ENCODE data around the gene PALD1. TPM values are rescaled to one million over a fixed set of nuclear protein-coding genes. Genes with fewer than 3 reads are reported as not detected.

PALD1 gene
- total and polyA plus RNA-seq, 9 of the 15 experiments (the other 6 are each of a cell fraction or from before 2014, with no cell fraction given), result 0.03 to 0.29 (median 0.09) TPM; not detected in 2

DNA sequence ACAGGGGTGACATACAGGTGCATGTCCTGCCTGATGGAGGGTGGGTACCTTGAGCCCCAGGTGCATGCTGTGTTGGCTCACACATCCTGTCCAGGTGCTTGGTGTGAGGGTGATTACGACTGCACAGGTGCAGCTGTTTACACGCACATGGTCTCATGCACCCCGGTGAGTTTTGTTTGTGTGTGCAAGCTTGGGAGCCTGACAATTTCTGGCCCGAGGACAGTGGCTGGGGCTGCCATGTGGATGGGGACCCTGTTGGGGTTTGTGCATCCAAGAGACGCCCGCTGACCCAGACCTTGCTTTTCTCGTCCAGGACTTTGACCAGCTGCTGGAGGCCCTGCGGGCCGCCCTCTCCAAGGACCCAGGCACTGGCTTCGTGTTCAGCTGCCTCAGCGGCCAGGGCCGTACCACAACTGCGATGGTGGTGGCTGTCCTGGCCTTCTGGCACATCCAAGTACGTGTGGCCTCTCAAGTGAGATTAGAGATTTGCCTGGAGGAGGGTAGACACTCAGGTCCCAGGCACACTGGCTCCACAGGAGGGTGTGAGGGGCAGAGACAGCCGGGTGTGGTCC, 62.3 kb downstream of the PALD1 start (continued):
- no peak for TF ChIP-seq RBM17 (IDR thresholded peaks at IDR 0.05; ENCODE audit: borderline replicate concordance, low read depth, low read length)

DNA sequence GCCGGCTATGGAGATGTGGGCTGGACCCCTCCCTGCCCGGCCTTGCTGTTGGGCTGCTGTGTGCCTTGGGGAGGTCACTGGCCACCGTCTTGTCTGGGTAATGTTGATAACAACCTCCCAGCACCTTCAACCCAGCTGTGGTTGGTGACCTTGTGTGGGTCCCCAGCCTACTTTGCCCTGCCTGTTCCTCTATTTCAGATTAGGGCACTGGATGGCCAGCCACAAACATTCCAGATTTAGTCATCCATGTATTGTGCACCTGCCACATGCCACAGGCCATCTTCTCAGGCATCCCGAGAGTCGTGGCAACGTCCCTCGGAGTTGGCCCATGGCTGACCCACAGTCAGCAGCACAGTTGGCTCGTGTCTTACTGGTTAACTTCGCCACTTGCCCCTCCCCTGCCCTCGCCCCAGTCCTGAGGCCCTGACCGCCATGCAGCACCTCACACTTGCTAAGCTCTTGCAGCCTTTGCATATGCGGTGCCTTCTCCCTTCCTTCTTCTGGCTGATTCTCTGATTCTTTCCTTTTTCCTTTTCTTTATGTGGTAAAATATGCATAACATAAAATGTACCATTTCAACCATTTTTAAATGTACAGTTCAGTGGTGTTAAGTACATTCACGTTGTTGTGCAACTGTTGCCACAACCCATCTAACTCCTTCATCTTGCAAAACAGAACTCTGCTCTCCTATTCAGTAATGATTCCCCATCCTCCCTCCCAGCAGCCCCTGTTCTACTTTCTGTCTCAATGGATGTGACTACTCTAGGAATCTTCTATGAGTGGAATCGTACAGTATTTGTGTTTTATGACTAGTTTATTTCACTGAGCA, 63.4 kb downstream of the PALD1 start:
- Histone ChIP-seq H3K4me1 (replicated peaks in 1 of 2; ENCODE audit: control insufficient read depth in 2 of 2, insufficient read depth in 2 of 2, low read length in 2 of 2) (peaks cover 0 to 42% of the 10 kb centered on the region in 2 experiments; a peak in 3 of 5 replicates), H4K20me1 (replicated peaks; ENCODE audit: control insufficient read depth, insufficient read depth, low read length) (peaks cover 11% of the 10 kb centered on the region; the same call in 1 of the 2 replicates), H3K4me3 (no peak overlapping the region), H2AFZ (ENCODE audit: low read depth, low read length) (no peak overlapping the region), H3K36me3 (ENCODE audit: control insufficient read depth, insufficient read depth, low read length) (no peaks in the 10 kb centered on the region), H3K27me3 (ENCODE audit: control insufficient read depth in 2 of 2, insufficient read depth in 2 of 2, low read length in 2 of 2) (peaks cover 3 to 35% of the 10 kb centered on the region in 2 experiments; a peak in 2 of 5 replicates), H3K79me2 (ENCODE audit: control insufficient read depth, insufficient read depth, low read length) (no peaks in the 10 kb centered on the region), H3K27ac (ENCODE audit: extremely low read depth, low read depth, low read length) (no peak overlapping the region), H3K4me2 (ENCODE audit: insufficient read depth, low read length) (no peak overlapping the region), H3K9me1 (ENCODE audit: control insufficient read depth, insufficient read depth, low read length) (no peaks in the 10 kb centered on the region), H3K9me3 (replicated peaks; ENCODE audit: control insufficient read depth, insufficient read depth, low read depth, low read length) (no peaks in the 10 kb centered on the region), H3K9ac (ENCODE audit: insufficient read depth in 1 of 2, low read depth in 2 of 2, low read length in 2 of 2) (peak overlapping the region in 1 of 2 experiments; percentile 57; a peak in 1 of 4 replicates)
- no TSS peak for BruUV-seq (replicated peaks)
- ChIA-PET CTCF (ENCODE audit: low intra/inter-chr PET ratio) (interaction anchor here (0.6 to 1.3 kb wide), 3 partner anchors 80 to 338 kb away, joined by 3 to 8 read pairs (median 3); no protein-coding TSS in a partner anchor), POLR2A (interaction anchor here (0.7 kb wide), 1 partner anchor 13 kb away, joined by 3 read pairs; no protein-coding TSS in a partner anchor)
- ATAC-seq (no peak), FAIRE-seq (peak; percentile 56), DNase-seq (ENCODE audit: extremely low read depth in 1 of 4, low spot score in 3 of 4) (peak in 1 of 4 experiments; percentile 37)
- intact Hi-C loops (cut with micrococcal nuclease), result loop anchor here (2.0 to 10.0 kb wide), 2 partner anchors 159 to 663 kb away; partner anchors contain the start of gene LRRC20
- in situ Hi-C loops (cut with MboI), result no loop called here
- 2% methylated on average over 14 of the region's 14 CpGs for WGBS (ENCODE audit: insufficient coverage, low coverage, missing lambda C conversion rate)
- no peak for TF ChIP-seq ETV5 (CRISPR knock-in tag; IDR thresholded peaks at IDR 0.05; ENCODE audit: low read depth)
- TF ChIP-seq, protein P1, sequence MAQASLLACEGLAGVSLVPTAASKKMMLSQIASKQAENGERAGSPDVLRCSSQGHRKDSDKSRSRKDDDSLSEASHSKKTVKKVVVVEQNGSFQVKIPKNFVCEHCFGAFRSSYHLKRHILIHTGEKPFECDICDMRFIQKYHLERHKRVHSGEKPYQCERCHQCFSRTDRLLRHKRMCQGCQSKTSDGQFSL (CRISPR knock-in tag; IDR thresholded peaks at IDR 0.05), result 0 out of 2 replicates have a peak, but pooled peaks have one; percentile 22
- TF ChIP-seq, protein P1 (tag; IDR thresholded peaks at IDR 0.05), result no peak
- TF ChIP-seq L3MBTL2 (IDR thresholded peaks at IDR 0.05), result no peak
- peak; percentile 51 for TF ChIP-seq SPI1 (IDR thresholded peaks at IDR 0.05; ENCODE audit: borderline replicate concordance, low read depth, low read length)
- peak; percentile 80 for TF ChIP-seq CBFA2T3 (IDR thresholded peaks at IDR 0.05)
- no peak for TF ChIP-seq HCFC1 (IDR thresholded peaks at IDR 0.05; ENCODE audit: low read depth, low read length)
- TF ChIP-seq TCF3 (CRISPR knock-in tag; IDR thresholded peaks at IDR 0.05), result peak; percentile 63
- no peak for TF ChIP-seq PTBP1 (IDR thresholded peaks at IDR 0.05; ENCODE audit: low read depth, low read length)
- no peak for TF ChIP-seq RAD21 (CRISPR knock-in tag; conservative IDR thresholded peaks at IDR 0.05 in 1 of 2, IDR thresholded peaks at IDR 0.05 in 1 of 2)
- TF ChIP-seq, protein P2, sequence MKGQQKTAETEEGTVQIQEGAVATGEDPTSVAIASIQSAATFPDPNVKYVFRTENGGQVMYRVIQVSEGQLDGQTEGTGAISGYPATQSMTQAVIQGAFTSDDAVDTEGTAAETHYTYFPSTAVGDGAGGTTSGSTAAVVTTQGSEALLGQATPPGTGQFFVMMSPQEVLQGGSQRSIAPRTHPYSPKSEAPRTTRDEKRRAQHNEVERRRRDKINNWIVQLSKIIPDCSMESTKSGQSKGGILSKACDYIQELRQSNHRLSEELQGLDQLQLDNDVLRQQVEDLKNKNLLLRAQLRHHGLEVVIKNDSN (CRISPR knock-in tag; IDR thresholded peaks at IDR 0.05), result peak; percentile 32; the same call in 1 of the 2 replicates
- TF ChIP-seq KDM1A (IDR thresholded peaks at IDR 0.05), result peak; percentile 64 to 80; a peak in 3 of 4 replicates
- TF ChIP-seq, protein P3, sequence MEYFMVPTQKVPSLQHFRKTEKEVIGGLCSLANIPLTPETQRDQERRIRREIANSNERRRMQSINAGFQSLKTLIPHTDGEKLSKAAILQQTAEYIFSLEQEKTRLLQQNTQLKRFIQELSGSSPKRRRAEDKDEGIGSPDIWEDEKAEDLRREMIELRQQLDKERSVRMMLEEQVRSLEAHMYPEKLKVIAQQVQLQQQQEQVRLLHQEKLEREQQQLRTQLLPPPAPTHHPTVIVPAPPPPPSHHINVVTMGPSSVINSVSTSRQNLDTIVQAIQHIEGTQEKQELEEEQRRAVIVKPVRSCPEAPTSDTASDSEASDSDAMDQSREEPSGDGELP (CRISPR knock-in tag; IDR thresholded peaks at IDR 0.05; ENCODE audit: borderline replicate concordance), result 0 out of 2 replicates have a peak, but pooled peaks have one; percentile 38
- no peak for TF ChIP-seq ZNF124 (CRISPR knock-in tag; IDR thresholded peaks at IDR 0.05)
- no peak for TF ChIP-seq CEBPG (CRISPR knock-in tag; IDR thresholded peaks at IDR 0.05)
- 0 out of 4 replicates have a peak, but pooled peaks of 1 of the 2 experiments have one; percentile 20 for TF ChIP-seq CEBPG (tag; conservative IDR thresholded peaks at IDR 0.05 in 1 of 2, IDR thresholded peaks at IDR 0.05 in 1 of 2)
